Measurements from ENCODE around the gene OR13C5.
"Not testable (repeated sequence)": the region's sequence is repeated elsewhere in the genome, so short reads cannot be mapped to it uniquely, and the experiment has no call there.

OR13C5 gene

GRCh38 chr9:104599313-104599712, at the start of gene OR13C5:
TSS of gene OR13C5 (minus strand) at chr9:104599413. CDS start at chr9:104599413, 0 bp downstream.
- H3K27ac Mint-ChIP-seq; H3K4me1 Mint-ChIP-seq (ENCODE audit: low read depth); H3K4me3 Mint-ChIP-seq; H3K36me3 Mint-ChIP-seq; H3K9me3 Mint-ChIP-seq (ENCODE audit: low read depth); H3K27me3 Mint-ChIP-seq: not testable (repeated sequence)

GRCh38 chr9:104635456-104635855, 36.2 kb upstream of the OR13C5 start:
- Mint-ChIP-seq H3K27me3 (no peaks in the 10 kb centered on the region), H3K27ac (no peak overlapping the region), H3K9me3 (ENCODE audit: low read depth) (peaks cover 26% of the 10 kb centered on the region), H3K36me3 (peaks cover 4% of the 10 kb centered on the region), H3K4me1 (ENCODE audit: low read depth) (no peaks in the 10 kb centered on the region), H3K4me3 (no peak overlapping the region)

- H3K36me3 Mint-ChIP-seq = peaks cover 4% of the 10 kb centered on the region
- H3K4me1 Mint-ChIP-seq (ENCODE audit: low read depth) = no peaks in the 10 kb centered on the region
- peaks cover 15% of the 10 kb centered on the region for H3K9me3 Mint-ChIP-seq (ENCODE audit: low read depth)
- H3K27me3 Mint-ChIP-seq = no peaks in the 10 kb centered on the region
- H3K4me3 Mint-ChIP-seq = no peak overlapping the region
- H3K27ac Mint-ChIP-seq = no peak overlapping the region
Observed at GRCh38 chr9:104633976-104634520, 34.8 kb upstream of the OR13C5 start.

- not testable (repeated sequence) for H3K4me1 Mint-ChIP-seq (ENCODE audit: low read depth); H3K4me3 Mint-ChIP-seq; H3K9me3 Mint-ChIP-seq (ENCODE audit: low read depth); H3K27ac Mint-ChIP-seq; H3K27me3 Mint-ChIP-seq; H3K36me3 Mint-ChIP-seq
Observed at GRCh38 chr9:104625964-104626363, 26.8 kb upstream of the OR13C5 start.

GRCh38 chr9:104618104-104618503, 18.9 kb upstream of the OR13C5 start, which contains the start of gene OR13C9:
TSS of gene OR13C9 (minus strand) at chr9:104618204. CDS start at chr9:104618204, 0 bp downstream.
- Mint-ChIP-seq H3K36me3 (peaks cover 4% of the 10 kb centered on the region), H3K27me3 (no peaks in the 10 kb centered on the region), H3K9me3 (ENCODE audit: low read depth) (no peaks in the 10 kb centered on the region), H3K4me1 (ENCODE audit: low read depth) (no peaks in the 10 kb centered on the region), H3K27ac (no peak within 1 kb of the TSS), H3K4me3 (no peak within 1 kb of the TSS)

- Mint-ChIP-seq H3K9me3 (ENCODE audit: low read depth) (no peaks in the 10 kb centered on the region), H3K4me3 (no peak overlapping the region)
Observed at GRCh38 chr9:104617418-104617817, 18.2 kb upstream of the OR13C5 start.

GRCh38 chr9:104611213-104611612, 12.0 kb upstream of the OR13C5 start:
- no peaks in the 10 kb centered on the region for H3K27me3 Mint-ChIP-seq
- no peak overlapping the region for H3K4me3 Mint-ChIP-seq
- no peaks in the 10 kb centered on the region for H3K9me3 Mint-ChIP-seq (ENCODE audit: low read depth)
- H3K36me3 Mint-ChIP-seq = peaks cover 4% of the 10 kb centered on the region
- H3K27ac Mint-ChIP-seq = no peak overlapping the region
- H3K4me1 Mint-ChIP-seq (ENCODE audit: low read depth) = no peaks in the 10 kb centered on the region

More at GRCh38 chr9:104617418-104617817, 18.2 kb upstream of the OR13C5 start:
- no peaks in the 10 kb centered on the region for H3K4me1 Mint-ChIP-seq (ENCODE audit: low read depth)
- H3K27me3 Mint-ChIP-seq = no peaks in the 10 kb centered on the region
- no peak overlapping the region for H3K27ac Mint-ChIP-seq
- peaks cover 4% of the 10 kb centered on the region for H3K36me3 Mint-ChIP-seq

- Mint-ChIP-seq H3K9me3 (ENCODE audit: low read depth) (no peaks in the 10 kb centered on the region), H3K4me3 (no peak overlapping the region)
Observed at GRCh38 chr9:104608336-104608735, 9.1 kb upstream of the OR13C5 start.

GRCh38 chr9:104606152-104606551, 6.9 kb upstream of the OR13C5 start:
- no peaks in the 10 kb centered on the region for H3K27me3 Mint-ChIP-seq
- H3K4me3 Mint-ChIP-seq = no peak overlapping the region
- no peaks in the 10 kb centered on the region for H3K9me3 Mint-ChIP-seq (ENCODE audit: low read depth)
- no peaks in the 10 kb centered on the region for H3K36me3 Mint-ChIP-seq
- no peak overlapping the region for H3K27ac Mint-ChIP-seq
- H3K4me1 Mint-ChIP-seq (ENCODE audit: low read depth) = no peaks in the 10 kb centered on the region

More at GRCh38 chr9:104608336-104608735, 9.1 kb upstream of the OR13C5 start:
- H3K36me3 Mint-ChIP-seq = no peaks in the 10 kb centered on the region
- H3K4me1 Mint-ChIP-seq (ENCODE audit: low read depth) = no peaks in the 10 kb centered on the region
- H3K27me3 Mint-ChIP-seq = no peaks in the 10 kb centered on the region
- no peak overlapping the region for H3K27ac Mint-ChIP-seq

- not testable (repeated sequence) for H3K9me3 Mint-ChIP-seq (ENCODE audit: low read depth); H3K4me3 Mint-ChIP-seq; H3K4me1 Mint-ChIP-seq (ENCODE audit: low read depth); H3K27me3 Mint-ChIP-seq; H3K27ac Mint-ChIP-seq; H3K36me3 Mint-ChIP-seq
Observed at GRCh38 chr9:104605527-104605926, 6.3 kb upstream of the OR13C5 start, which contains the start of gene OR13C2. TSS of gene OR13C2 (minus strand) at chr9:104605627. CDS start at chr9:104605627, 0 bp downstream.

- Mint-ChIP-seq H3K9me3 (ENCODE audit: low read depth) (no peaks in the 10 kb centered on the region), H3K4me3 (no peak overlapping the region), H3K27me3 (no peaks in the 10 kb centered on the region), H3K4me1 (ENCODE audit: low read depth) (no peaks in the 10 kb centered on the region), H3K36me3 (no peaks in the 10 kb centered on the region), H3K27ac (no peak overlapping the region)
Observed at GRCh38 chr9:104604801-104605200, 5.6 kb upstream of the OR13C5 start.

- H3K27ac Mint-ChIP-seq; H3K9me3 Mint-ChIP-seq (ENCODE audit: low read depth); H3K27me3 Mint-ChIP-seq; H3K36me3 Mint-ChIP-seq; H3K4me1 Mint-ChIP-seq (ENCODE audit: low read depth); H3K4me3 Mint-ChIP-seq: not testable (repeated sequence)
Observed at GRCh38 chr9:104598749-104599148, 464 bp downstream of the OR13C5 start.

- Mint-ChIP-seq H3K9me3 (ENCODE audit: low read depth) (no peaks in the 10 kb centered on the region), H3K27ac (no peak overlapping the region), H3K27me3 (peaks cover 2% of the 10 kb centered on the region), H3K4me1 (ENCODE audit: low read depth) (no peaks in the 10 kb centered on the region), H3K4me3 (no peak overlapping the region), H3K36me3 (no peaks in the 10 kb centered on the region)
Observed at GRCh38 chr9:104589626-104590025, 9.6 kb downstream of the OR13C5 start.

- Mint-ChIP-seq H3K27me3 (peaks cover 2% of the 10 kb centered on the region), H3K4me1 (ENCODE audit: low read depth) (no peaks in the 10 kb centered on the region), H3K27ac (no peak overlapping the region), H3K36me3 (no peaks in the 10 kb centered on the region), H3K9me3 (ENCODE audit: low read depth) (no peaks in the 10 kb centered on the region), H3K4me3 (no peak overlapping the region)
Observed at GRCh38 chr9:104586496-104587180, 12.6 kb downstream of the OR13C5 start.

GRCh38 chr9:104580562-104580961, 18.7 kb downstream of the OR13C5 start:
- no peaks in the 10 kb centered on the region for H3K9me3 Mint-ChIP-seq (ENCODE audit: low read depth)
- no peaks in the 10 kb centered on the region for H3K36me3 Mint-ChIP-seq
- H3K27me3 Mint-ChIP-seq = no peaks in the 10 kb centered on the region
- H3K4me3 Mint-ChIP-seq = no peak overlapping the region
- no peaks in the 10 kb centered on the region for H3K4me1 Mint-ChIP-seq (ENCODE audit: low read depth)
- no peak overlapping the region for H3K27ac Mint-ChIP-seq

- no peaks in the 10 kb centered on the region for H3K27me3 Mint-ChIP-seq
- no peak overlapping the region for H3K27ac Mint-ChIP-seq
Observed at GRCh38 chr9:104577263-104577662, 21.9 kb downstream of the OR13C5 start.

More at GRCh38 chr9:104577263-104577662, 21.9 kb downstream of the OR13C5 start:
- Mint-ChIP-seq H3K36me3 (no peaks in the 10 kb centered on the region), H3K4me3 (no peak overlapping the region), H3K9me3 (ENCODE audit: low read depth) (peaks cover 16% of the 10 kb centered on the region), H3K4me1 (ENCODE audit: low read depth) (no peaks in the 10 kb centered on the region)
